A673 (cell line): Measurements from ENCODE around the gene B4GALT3. TPM values are rescaled to one million over a fixed set of nuclear protein-coding genes. Genes with fewer than 3 reads are reported as not detected.

ENCODE experiments used
- BruUV-seq: library from RNA; stranded (reverse); fragments of 400-500 nt; replicated peaks from 2 replicates; lab custom pipeline; 2021; lab: Mats Ljungman, UMichigan
- CTCF ChIA-PET: fragments of 300-600 bp; sonication (Branson Sonifier 250); formaldehyde crosslinking; loops from one replicate; lab custom pipeline; 2022; ENCODE audit warnings: antibody characterized with exemption; lab: Charles Lee
- POLR2A ChIA-PET: fragments of 300-600 bp; sonication (Branson Sonifier 250); formaldehyde crosslinking; loops from one replicate; lab custom pipeline; 2022; ENCODE audit warnings: antibody characterized with exemption; ENCODE audit not compliant: low non-redundant PET; lab: Charles Lee
- DNase-seq: peaks from one replicate; pipeline ENCODE4 v3.0.0-alpha.2; 2015; ENCODE audit warnings: low spot score
- H3K27ac ChIP-seq: fragments of 200-600 bp; sonication (generic); 2 replicates; pipeline ENCODE4 v1.5.1; 2016; ENCODE audit warnings: mixed run types, low read depth, mild to moderate bottlenecking, mixed read lengths, antibody characterized with exemption, low read length; ENCODE audit not compliant: poor library complexity, severe bottlenecking
- H3K27me3 ChIP-seq: fragments of 200-600 bp; sonication (generic); replicated peaks from 2 replicates; pipeline ENCODE4 v1.6.1; 2017; ENCODE audit warnings: mixed run types, low read depth, mild to moderate bottlenecking, mixed read lengths, antibody characterized with exemption, low read length; ENCODE audit not compliant: insufficient read depth, poor library complexity
- H3K36me3 ChIP-seq: fragments of 200-600 bp; sonication (generic); 2 replicates; pipeline ENCODE4 v1.6.1; 2016; ENCODE audit warnings: mixed run types, mild to moderate bottlenecking, mixed read lengths, antibody characterized with exemption, low read length; ENCODE audit not compliant: insufficient read depth, poor library complexity, severe bottlenecking
- H3K4me1 ChIP-seq: fragments of 200-600 bp; sonication (generic); 2 replicates; pipeline ENCODE4 v1.6.1; 2017; ENCODE audit warnings: mixed run types, mild to moderate bottlenecking, mixed read lengths, antibody characterized with exemption, low read length; ENCODE audit not compliant: insufficient read depth, poor library complexity, severe bottlenecking
- H3K4me3 ChIP-seq: fragments of 200-600 bp; sonication (generic); 2 replicates; pipeline ENCODE4 v1.5.1; 2016; ENCODE audit warnings: low read depth, mixed run types, mild to moderate bottlenecking, mixed read lengths, low read length; ENCODE audit not compliant: poor library complexity, severe bottlenecking
- H3K9me3 ChIP-seq: fragments of 200-600 bp; sonication (generic); 2 replicates; pipeline ENCODE4 v1.6.1; 2016; ENCODE audit warnings: mixed run types, low read depth, mild to moderate bottlenecking, mixed read lengths, antibody characterized with exemption, low read length; ENCODE audit not compliant: poor library complexity, severe bottlenecking
- CTCF ChIP-seq: fragments of 300-800, 200-600 bp; sonication (generic); conservative IDR thresholded peaks from 2 replicates; pipeline ENCODE4 v1.5.1; 2017; ENCODE audit warnings: low read depth, mild to moderate bottlenecking, antibody characterized with exemption, low read length, moderate library complexity, mixed read lengths
- EZH2 ChIP-seq: fragments of 200-600 bp; sonication (generic); IDR thresholded peaks from 2 replicates; pipeline ENCODE4 v1.6.1; 2017; ENCODE audit warnings: borderline replicate concordance, low read depth, mild to moderate bottlenecking, mixed read lengths, antibody characterized with exemption, low read length; ENCODE audit not compliant: poor library complexity, severe bottlenecking
- intact Hi-C: fragments of 100-400 bp; cut with micrococcal nuclease; formaldehyde crosslinking; loops from one replicate; pipeline ENCODE4 v1.10.0; 2022; ENCODE audit not compliant: unreplicated experiment
- total RNA-seq: library from RNA; stranded (reverse); gene quantifications from 2 replicates; pipeline ENCODE4 v1.2.3, GENCODE V29; 2021

B4GALT3 gene
- total RNA-seq, 1 experiment from 2014 or later, result 55.1 TPM

- Histone ChIP-seq H3K4me3 (no peak overlapping the region), H3K9me3 (no peaks in the 10 kb centered on the region), H3K36me3 (peaks cover 56% of the 10 kb centered on the region), H3K4me1 (peaks cover 13% of the 10 kb centered on the region), H3K27me3 (no peaks in the 10 kb centered on the region), H3K27ac (no peak overlapping the region)
- DNase-seq, result no peak
- intact Hi-C loops, result no loop called here
- ChIA-PET POLR2A (no interaction called here), CTCF (no interaction called here)
- no TSS peak for BruUV-seq
- TF ChIP-seq CTCF (no peak), EZH2 (no peak)
Measured at GRCh38 chr1:161172776-161173376, 4.4 kb downstream of the B4GALT3 start.

GRCh38 chr1:161172349-161172748 is 5.0 kb downstream of the B4GALT3 start:
- no TSS peak for BruUV-seq
- H3K4me3 ChIP-seq, result no peak overlapping the region
- POLR2A ChIA-PET, result no interaction called here

GRCh38 chr1:161171696-161172095 is 5.6 kb downstream of the B4GALT3 start:
- H3K4me1 ChIP-seq, result peaks cover 6% of the 10 kb centered on the region
- H3K9me3 ChIP-seq, result no peaks in the 10 kb centered on the region
- no peak for DNase-seq
- no peak overlapping the region for H3K27ac ChIP-seq
- H3K4me3 ChIP-seq, result no peak overlapping the region
- TF ChIP-seq CTCF (no peak), EZH2 (no peak)
- no peaks in the 10 kb centered on the region for H3K27me3 ChIP-seq
- POLR2A ChIA-PET, result no interaction called here
- peaks cover 56% of the 10 kb centered on the region for H3K36me3 ChIP-seq
- intact Hi-C loops, result no loop called here
- CTCF ChIA-PET, result no interaction called here
- no TSS peak for BruUV-seq

More at GRCh38 chr1:161172349-161172748, 5.0 kb downstream of the B4GALT3 start:
- intact Hi-C loops, result no loop called here
- Histone ChIP-seq H3K4me1 (peaks cover 8% of the 10 kb centered on the region), H3K27me3 (no peaks in the 10 kb centered on the region), H3K36me3 (peaks cover 56% of the 10 kb centered on the region), H3K27ac (no peak overlapping the region), H3K9me3 (no peaks in the 10 kb centered on the region)
- CTCF ChIA-PET, result no interaction called here
- no peak for DNase-seq
- TF ChIP-seq EZH2 (no peak), CTCF (no peak)
